WTC11 (cell line): ENCODE results near the gene GHSR. TPM values are rescaled to one million over a fixed set of nuclear protein-coding genes. Genes with fewer than 3 reads are reported as not detected.
A peak's percentile ranks its signal among the peaks of the same experiment; 100 is the strongest.

Experiments
- ARID4B ChIP-seq: sonication (generic); formaldehyde crosslinking; IDR thresholded peaks from 2 replicates; pipeline ENCODE4 v1.8.0; 2023; ENCODE audit warnings: missing genetic modification reagents, mild to moderate bottlenecking, borderline replicate concordance
- ATF6 ChIP-seq: sonication (generic); formaldehyde crosslinking; IDR thresholded peaks from 2 replicates; pipeline ENCODE4 v1.8.1; 2023; ENCODE audit warnings: mild to moderate bottlenecking, missing genetic modification reagents
- CBFB ChIP-seq: sonication (generic); formaldehyde crosslinking; IDR thresholded peaks from 2 replicates; pipeline ENCODE4 v1.8.1; 2022; ENCODE audit warnings: mild to moderate bottlenecking, low read depth, missing genetic modification reagents
- CDX4 ChIP-seq: fragments of 250-450 bp; sonication (Bioruptor Pico); IDR thresholded peaks from 2 replicates; pipeline ENCODE4 v1.9.0; 2021; ENCODE audit warnings: moderate library complexity, mild to moderate bottlenecking, inconsistent platforms, borderline replicate concordance
- CTCF ChIP-seq: fragments of 200-600 bp; IDR thresholded peaks from 2 replicates; pipeline ENCODE4 v1.8.0; 2022; ENCODE audit warnings: antibody characterized with exemption
- ETV6 ChIP-seq: sonication (generic); formaldehyde crosslinking; IDR thresholded peaks from 2 replicates; pipeline ENCODE4 v1.8.1; 2022; ENCODE audit warnings: mild to moderate bottlenecking, missing genetic modification reagents
- FOXP1 ChIP-seq: sonication (generic); formaldehyde crosslinking; IDR thresholded peaks from 2 replicates; pipeline ENCODE4 v1.8.0; 2022; ENCODE audit warnings: missing genetic modification reagents, mild to moderate bottlenecking, moderate library complexity, borderline replicate concordance
- IRF1 ChIP-seq: sonication (generic); formaldehyde crosslinking; IDR thresholded peaks from 2 replicates; pipeline ENCODE4 v1.8.0; 2023; ENCODE audit warnings: missing genetic modification reagents
- NFYB ChIP-seq: sonication (generic); formaldehyde crosslinking; conservative IDR thresholded peaks from 2 replicates; pipeline ENCODE4 v1.8.0; 2022; ENCODE audit warnings: low read depth, missing genetic modification reagents
- PRDM15 ChIP-seq: sonication (generic); formaldehyde crosslinking; IDR thresholded peaks from 2 replicates; pipeline ENCODE4 v1.8.0; 2022; ENCODE audit warnings: missing genetic modification reagents
- PRRX2 ChIP-seq: fragments of 250-450 bp; sonication (Bioruptor Pico); IDR thresholded peaks from 2 replicates; pipeline ENCODE4 v1.8.0; 2021; ENCODE audit warnings: mild to moderate bottlenecking
- RELA ChIP-seq: sonication (generic); formaldehyde crosslinking; IDR thresholded peaks from 2 replicates; pipeline ENCODE4 v1.8.1; 2022; ENCODE audit warnings: missing genetic modification reagents, mild to moderate bottlenecking, borderline replicate concordance
- SP1 ChIP-seq: sonication (generic); formaldehyde crosslinking; conservative IDR thresholded peaks from 2 replicates; pipeline ENCODE4 v1.8.1; 2022; ENCODE audit warnings: missing genetic modification reagents
- TEAD1 ChIP-seq: sonication (generic); formaldehyde crosslinking; IDR thresholded peaks from 2 replicates; pipeline ENCODE4 v1.8.0; 2022; ENCODE audit warnings: mild to moderate bottlenecking, missing genetic modification reagents
- USF1 ChIP-seq: sonication (generic); formaldehyde crosslinking; IDR thresholded peaks from 2 replicates; pipeline ENCODE4 v1.8.0; 2022; ENCODE audit warnings: mild to moderate bottlenecking, missing genetic modification reagents
- ZMAT4 ChIP-seq: fragments of 250-450 bp; sonication (Bioruptor Pico); IDR thresholded peaks from 2 replicates; pipeline ENCODE4 v1.9.0; 2021; ENCODE audit warnings: mild to moderate bottlenecking
- ZNF671 ChIP-seq: fragments of 250-450 bp; sonication (Bioruptor Pico); IDR thresholded peaks from 2 replicates; pipeline ENCODE4 v1.8.0; 2021; ENCODE audit warnings: mild to moderate bottlenecking
- total RNA-seq: library from RNA; stranded (reverse); gene quantifications from 3 replicates; pipeline ENCODE4 v1.2.3, GENCODE V29; 2021

Gene GHSR
- total RNA-seq, 1 experiment from 2014 or later, result not detected

- TF ChIP-seq ARID4B (CRISPR knock-in tag) (0 out of 2 replicates have a peak, but pooled peaks have one; percentile 45), ATF6 (CRISPR knock-in tag) (no peak), CTCF (no peak), RELA (peak; percentile 64; the same call in 1 of the 2 replicates), TEAD1 (0 out of 2 replicates have a peak, but pooled peaks have one; percentile 12), SP1 (CRISPR knock-in tag) (0 out of 2 replicates have a peak, but pooled peaks have one; percentile 42), PRRX2 (no peak), PRDM15 (CRISPR knock-in tag) (0 out of 2 replicates have a peak, but pooled peaks have one; percentile 8), IRF1 (CRISPR knock-in tag) (0 out of 2 replicates have a peak, but pooled peaks have one; percentile 59), CBFB (CRISPR knock-in tag) (no peak), ZMAT4 (CRISPR knock-in tag) (no peak), ETV6 (peak; percentile 32; the same call in 1 of the 2 replicates), CDX4 (CRISPR knock-in tag) (no peak), NFYB (0 out of 2 replicates have a peak, but pooled peaks have one; percentile 6), USF1 (CRISPR knock-in tag) (no peak), FOXP1 (CRISPR knock-in tag) (peak; percentile 74), ZNF671 (CRISPR knock-in tag) (no peak)
Measured at GRCh38 chr3:172447611-172448579, at the start of gene GHSR (continued).
